K562 treated with DMSO at 1 percent for 4 hours (cell line): ENCODE data around the gene SMIM10. TPM values are rescaled to one million over a fixed set of nuclear protein-coding genes. Genes with fewer than 3 reads are reported as not detected.

Source experiments
- total RNA-seq: library from RNA; unstranded; fragments of 300-600 nt; gene quantifications from 2 replicates; pipeline ENCODE4 v1.2.3, GENCODE V29; 2022; ENCODE audit not compliant: insufficient read depth

Gene SMIM10
- 8.5 and 9.8 TPM in 2 replicates for total RNA-seq

DNA sequence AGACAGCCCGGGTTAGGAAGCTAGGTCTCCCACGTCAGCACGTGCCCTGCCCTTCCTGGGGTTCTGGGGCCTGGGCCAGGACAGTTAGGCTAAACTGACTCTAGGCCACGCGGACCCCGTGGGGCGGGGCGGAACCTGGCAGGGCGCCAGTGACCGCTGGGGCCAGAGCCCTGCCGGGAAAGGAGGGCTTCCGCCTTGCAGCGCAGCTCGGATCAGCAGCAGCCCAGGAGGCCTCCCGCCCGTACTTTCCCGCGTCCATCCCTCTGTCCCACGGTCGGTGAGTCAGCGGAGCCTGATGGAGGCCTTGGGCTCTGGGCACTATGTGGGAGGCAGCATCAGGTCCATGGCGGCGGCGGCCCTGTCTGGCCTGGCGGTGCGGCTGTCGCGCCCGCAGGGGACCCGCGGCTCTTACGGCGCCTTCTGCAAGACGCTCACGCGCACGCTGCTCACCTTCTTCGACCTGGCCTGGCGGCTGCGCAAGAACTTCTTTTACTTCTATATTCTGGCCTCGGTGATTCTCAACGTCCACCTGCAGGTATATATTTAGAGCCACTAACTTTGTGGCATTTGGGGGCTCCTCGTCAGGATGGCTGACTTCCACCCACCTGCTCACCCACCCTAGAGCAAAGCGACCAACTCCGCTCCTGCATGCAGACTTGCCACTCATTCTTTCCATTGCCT lies at the start of gene SMIM10:
SMIM10 (plus strand) TSS at position 191 of the 681 bp plus-strand sequence; CDS start at position 296, 105 bp downstream.

Other genes starting within 250 kb of the SMIM10 start
- gene PABIR2, start 193.8 kb upstream of the SMIM10 start, total RNA-seq, result 23.1 TPM in 2 replicates
- gene MOSPD1, start 75.7 kb upstream of the SMIM10 start, total RNA-seq, result 13.5 and 17.9 TPM in 2 replicates
- gene RTL8B, start 31.6 kb downstream of the SMIM10 start, total RNA-seq, result 0.30 TPM in 1 of 2 replicates, not detected in the other
- gene RTL8C, start 41.4 kb downstream of the SMIM10 start, total RNA-seq, result 99.9 and 109 TPM in 2 replicates
- gene RTL8A, start 61.1 kb downstream of the SMIM10 start, total RNA-seq, result 105 and 144 TPM in 2 replicates
- not detected in 2 replicates for gene SMIM10L2B, start 107.7 kb downstream of the SMIM10 start, total RNA-seq
- gene ETDB, start 129.5 kb downstream of the SMIM10 start, total RNA-seq, result not detected in 2 replicates
- gene CT55, start 180.4 kb downstream of the SMIM10 start, total RNA-seq, result 24.2 and 28.7 TPM in 2 replicates